ENCODE results near the gene DGKB. TPM values are rescaled to one million over a fixed set of nuclear protein-coding genes. Genes with fewer than 3 reads are reported as not detected.
A peak's percentile ranks its signal among the peaks of the same experiment; 100 is the strongest.

Gene DGKB
- total and polyA plus RNA-seq, 7 donors, result 0.39 to 22.4 (median 11.3) TPM; not detected in 2

DNA sequence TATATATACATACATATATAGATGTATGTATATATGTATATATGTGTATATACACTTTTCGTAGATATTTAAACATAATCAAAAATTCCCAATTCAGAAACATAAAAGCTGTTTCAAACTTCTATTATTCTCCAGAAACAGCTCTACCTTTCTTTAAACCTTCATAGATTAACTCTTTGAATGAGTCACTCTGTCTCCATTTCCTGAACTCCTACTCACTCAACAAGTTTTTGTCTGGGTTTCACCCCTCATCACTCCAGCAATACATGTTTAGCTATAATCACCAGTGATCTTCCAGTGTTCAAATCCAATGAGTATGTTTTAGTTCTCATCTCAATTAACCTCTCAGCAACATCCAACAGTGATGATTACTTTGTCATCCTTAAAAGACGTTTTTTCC lies 9.6 kb downstream of the DGKB start:
- Histone ChIP-seq H3K27me3 (no peaks in the 10 kb centered on the region), H3K9me3 (no peaks in the 10 kb centered on the region), H3K4me1 (peaks cover 0 to 14% (median 8%) of the 10 kb centered on the region in 4 donors), H3K27ac (no peak overlapping the region), H3K36me3 (no peaks in the 10 kb centered on the region), H3K4me3 (no peak overlapping the region)
- intact Hi-C loops (cut with DNase I), result loop anchor here (10.0 kb wide), 1 partner anchor 168 kb away; no protein-coding TSS in a partner anchor
- DNase-seq, result no peak
- 54 to 69% methylated on average over 2 of the region's 2 CpGs for WGBS, 2 donors
- no peak for TF ChIP-seq EP300 (IDR thresholded peaks at IDR 0.05)
- TF ChIP-seq, protein P1, sequence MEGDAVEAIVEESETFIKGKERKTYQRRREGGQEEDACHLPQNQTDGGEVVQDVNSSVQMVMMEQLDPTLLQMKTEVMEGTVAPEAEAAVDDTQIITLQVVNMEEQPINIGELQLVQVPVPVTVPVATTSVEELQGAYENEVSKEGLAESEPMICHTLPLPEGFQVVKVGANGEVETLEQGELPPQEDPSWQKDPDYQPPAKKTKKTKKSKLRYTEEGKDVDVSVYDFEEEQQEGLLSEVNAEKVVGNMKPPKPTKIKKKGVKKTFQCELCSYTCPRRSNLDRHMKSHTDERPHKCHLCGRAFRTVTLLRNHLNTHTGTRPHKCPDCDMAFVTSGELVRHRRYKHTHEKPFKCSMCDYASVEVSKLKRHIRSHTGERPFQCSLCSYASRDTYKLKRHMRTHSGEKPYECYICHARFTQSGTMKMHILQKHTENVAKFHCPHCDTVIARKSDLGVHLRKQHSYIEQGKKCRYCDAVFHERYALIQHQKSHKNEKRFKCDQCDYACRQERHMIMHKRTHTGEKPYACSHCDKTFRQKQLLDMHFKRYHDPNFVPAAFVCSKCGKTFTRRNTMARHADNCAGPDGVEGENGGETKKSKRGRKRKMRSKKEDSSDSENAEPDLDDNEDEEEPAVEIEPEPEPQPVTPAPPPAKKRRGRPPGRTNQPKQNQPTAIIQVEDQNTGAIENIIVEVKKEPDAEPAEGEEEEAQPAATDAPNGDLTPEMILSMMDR (IDR thresholded peaks at IDR 0.05), result no peak
- no peak for TF ChIP-seq POLR2A (IDR thresholded peaks at IDR 0.05)
- TF ChIP-seq POLR2AphosphoS5 (IDR thresholded peaks at IDR 0.05), result no peak

DNA sequence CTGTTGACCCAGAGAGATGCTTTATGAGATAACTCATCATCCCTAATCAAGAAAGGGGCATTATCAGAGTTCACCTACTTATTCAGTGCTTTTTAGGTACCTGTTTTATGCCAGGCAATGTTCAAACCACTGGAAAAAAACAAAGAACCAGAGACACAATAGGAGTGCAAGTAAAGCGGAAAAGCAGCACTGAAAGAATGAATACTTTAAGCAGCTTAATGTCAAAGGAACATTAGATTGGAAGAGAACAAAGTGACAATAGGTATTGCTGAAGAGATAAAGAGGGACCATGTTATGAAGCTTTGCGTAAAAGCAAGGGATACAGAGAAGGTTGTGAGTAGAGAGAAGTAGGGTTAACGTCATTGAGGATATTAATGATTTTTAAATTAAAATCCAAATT lies 11.3 kb downstream of the DGKB start:
- intact Hi-C loops (cut with DNase I), result loop anchor here (10.0 kb wide), 1 partner anchor 166 kb away; no protein-coding TSS in a partner anchor

DNA sequence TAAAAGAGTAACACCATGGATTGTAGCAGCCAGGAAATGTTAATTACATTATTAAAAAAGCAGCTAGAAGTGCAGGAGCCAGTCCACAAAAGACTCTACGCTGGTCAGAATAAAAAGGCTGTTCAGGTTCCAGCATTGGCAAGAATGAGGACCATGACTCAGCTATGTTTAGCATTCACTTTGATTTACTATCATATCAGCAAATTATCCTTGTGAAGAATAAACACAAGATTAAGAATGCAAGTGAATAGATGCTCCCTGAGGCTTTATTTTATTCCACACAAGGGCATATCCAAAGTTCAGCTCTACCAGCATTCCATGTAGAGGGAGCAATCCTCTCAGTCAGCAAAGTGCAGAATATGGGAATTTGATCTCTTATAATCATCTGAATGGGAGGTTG lies 13.6 kb downstream of the DGKB start:
- intact Hi-C loops (cut with DNase I), result no loop called here
- H3K27ac ChIP-seq, result peak overlapping the region in 2 of 4 donors; percentile 38 to 67
- no peaks in the 10 kb centered on the region for H3K9me3 ChIP-seq
- no peaks in the 10 kb centered on the region for H3K36me3 ChIP-seq
- H3K4me3 ChIP-seq, result no peak overlapping the region
- TF ChIP-seq, protein P1 (IDR thresholded peaks at IDR 0.05), result no peak
- TF ChIP-seq EP300 (IDR thresholded peaks at IDR 0.05) (no peak), POLR2AphosphoS5 (IDR thresholded peaks at IDR 0.05) (no peak), POLR2A (IDR thresholded peaks at IDR 0.05) (no peak)
- H3K4me1 ChIP-seq, result peaks cover 0 to 17% (median 9%) of the 10 kb centered on the region in 4 donors
- 23 to 56% methylated on average over 1 of the region's 1 CpG for WGBS, 2 donors
- H3K27me3 ChIP-seq, result no peaks in the 10 kb centered on the region
- no peak for DNase-seq

More for the DNA sequence above, 11.3 kb downstream of the DGKB start:
- Histone ChIP-seq H3K36me3 (no peaks in the 10 kb centered on the region), H3K27ac (no peak overlapping the region), H3K27me3 (no peaks in the 10 kb centered on the region), H3K4me3 (no peak overlapping the region), H3K4me1 (peaks cover 0 to 17% (median 9%) of the 10 kb centered on the region in 4 donors), H3K9me3 (no peaks in the 10 kb centered on the region)
- TF ChIP-seq POLR2AphosphoS5 (IDR thresholded peaks at IDR 0.05), result no peak
- no peak for TF ChIP-seq POLR2A (IDR thresholded peaks at IDR 0.05)
- TF ChIP-seq, protein P1 (IDR thresholded peaks at IDR 0.05), result no peak
- no peak for TF ChIP-seq EP300 (IDR thresholded peaks at IDR 0.05)
- no peak for DNase-seq
- 93 to 98% methylated on average over 3 of the region's 3 CpGs for WGBS, 2 donors

DNA sequence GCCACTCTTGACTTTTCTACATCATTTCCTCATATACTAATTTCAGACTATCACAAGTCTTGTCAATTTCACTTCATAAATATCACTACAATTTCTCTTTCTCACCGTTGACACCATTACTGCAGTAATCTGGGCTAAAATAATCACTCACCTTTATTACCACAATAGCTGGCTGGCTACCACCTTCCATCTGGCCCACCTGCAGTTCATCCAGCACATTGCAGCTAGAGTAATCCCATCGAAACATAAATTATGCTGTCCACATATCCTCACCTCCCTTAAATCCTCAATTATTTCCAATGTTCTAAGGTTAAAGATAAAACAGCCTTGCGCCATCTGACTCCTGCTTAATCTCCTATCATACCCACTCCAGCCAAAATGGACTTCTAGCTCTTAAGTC lies 16.0 kb downstream of the DGKB start:
- WGBS, 2 donors, result 76 to 85% methylated on average over 3 of the region's 3 CpGs
- peaks cover 0 to 17% (median 9%) of the 10 kb centered on the region in 4 donors for H3K4me1 ChIP-seq
- H3K4me3 ChIP-seq, result no peak overlapping the region
- H3K27me3 ChIP-seq, result no peaks in the 10 kb centered on the region
- H3K27ac ChIP-seq, result peak overlapping the region in 1 of 4 donors; percentile 72
- no peak for DNase-seq
- intact Hi-C loops (cut with DNase I), result no loop called here
- H3K36me3 ChIP-seq, result no peaks in the 10 kb centered on the region
- TF ChIP-seq, protein P1 (IDR thresholded peaks at IDR 0.05), result no peak
- no peak for TF ChIP-seq EP300 (IDR thresholded peaks at IDR 0.05)
- no peak for TF ChIP-seq POLR2A (IDR thresholded peaks at IDR 0.05)
- TF ChIP-seq POLR2AphosphoS5 (IDR thresholded peaks at IDR 0.05), result no peak
- H3K9me3 ChIP-seq, result no peaks in the 10 kb centered on the region

Data from sigmoid colon (tissue), 7 donors.